GM23248 (cell line): ENCODE measurements around the gene ZNF785. TPM values are rescaled to one million over a fixed set of nuclear protein-coding genes. Genes with fewer than 3 reads are reported as not detected.

Source experiments
- DNase-seq: peaks from one replicate; pipeline ENCODE4 v3.0.0-alpha.2; 2015
- H2AFZ ChIP-seq: fragments of 200-600 bp; sonication (generic); 2 replicates; pipeline ENCODE4 v1.6.1; 2016; ENCODE audit warnings: antibody characterized with exemption
- H3F3A ChIP-seq: fragments of 200-600 bp; sonication (generic); 2 replicates; pipeline ENCODE4 v1.6.1; 2016; ENCODE audit warnings: mild to moderate bottlenecking, antibody characterized with exemption, mixed run types; ENCODE audit not compliant: insufficient read depth
- H3K27ac ChIP-seq: fragments of 200-600 bp; sonication (generic); 2 replicates; pipeline ENCODE4 v1.5.1; 2016; ENCODE audit warnings: mild to moderate bottlenecking
- H3K27me3 ChIP-seq: fragments of 200-600 bp; sonication (generic); replicated peaks from 2 replicates; pipeline ENCODE4 v1.6.1; 2016; ENCODE audit warnings: mild to moderate bottlenecking; ENCODE audit not compliant: insufficient read depth
- H3K36me3 ChIP-seq: fragments of 200-600 bp; sonication (generic); 2 replicates; pipeline ENCODE4 v1.6.1; 2016; ENCODE audit warnings: low read depth, mild to moderate bottlenecking
- H3K4me1 ChIP-seq: fragments of 200-600 bp; sonication (generic); 2 replicates; pipeline ENCODE4 v1.6.1; 2016; ENCODE audit warnings: mild to moderate bottlenecking; ENCODE audit not compliant: insufficient read depth
- H3K4me2 ChIP-seq: fragments of 200-600 bp; sonication (generic); one replicate; pipeline ENCODE4 v1.6.1; 2016; ENCODE audit warnings: mild to moderate bottlenecking; ENCODE audit not compliant: unreplicated experiment
- H3K4me3 ChIP-seq: fragments of 200-600 bp; sonication (generic); 2 replicates; pipeline ENCODE4 v1.5.1; 2016; ENCODE audit warnings: mild to moderate bottlenecking
- H3K79me2 ChIP-seq: fragments of 200-600 bp; sonication (generic); 2 replicates; pipeline ENCODE4 v1.6.1; 2016; ENCODE audit warnings: mild to moderate bottlenecking; ENCODE audit not compliant: insufficient read depth
- H3K9ac ChIP-seq: fragments of 200-600 bp; sonication (generic); 2 replicates; pipeline ENCODE4 v1.6.1; 2016; ENCODE audit warnings: mild to moderate bottlenecking
- H3K9me2 ChIP-seq: fragments of 200-600 bp; sonication (generic); 2 replicates; pipeline ENCODE4 v1.6.1; 2016; ENCODE audit warnings: mixed run types, mild to moderate bottlenecking, moderate library complexity; ENCODE audit not compliant: insufficient read depth
- H3K9me3 ChIP-seq: fragments of 200-600 bp; sonication (generic); one replicate; pipeline ENCODE4 v1.6.1; 2017; ENCODE audit warnings: low read depth
- H4K20me1 ChIP-seq: fragments of 200-600 bp; sonication (generic); 2 replicates; pipeline ENCODE4 v1.6.0; 2016; ENCODE audit not compliant: insufficient read depth
- EZH2 ChIP-seq: fragments of 200-600 bp; sonication (generic); IDR thresholded peaks from 2 replicates; pipeline ENCODE4 v1.6.1; 2018; ENCODE audit warnings: antibody characterized with exemption, mild to moderate bottlenecking; ENCODE audit not compliant: insufficient read depth, poor library complexity, severe bottlenecking
- EZH2phosphoT487 ChIP-seq: fragments of 200-600 bp; sonication (generic); IDR thresholded peaks from 2 replicates; pipeline ENCODE4 v1.6.1; 2018; ENCODE audit warnings: antibody characterized with exemption, moderate library complexity, mild to moderate bottlenecking, low read depth; ENCODE audit not compliant: insufficient read depth
- WGBS, 2 experiments: methylation state at CpG; one replicate each; pipeline ENCODE4 v1.1.6; 2015 to 2017; ENCODE audit warnings: low lambda C conversion rate in 2 of 2, low coverage in 1 of 2; ENCODE audit errors: missing lambda C conversion rate in 2 of 2; 5-methylcytosine and 5-hydroxymethylcytosine counted together
- in situ Hi-C: fragments of 300-500 bp; cut with MboI; formaldehyde crosslinking; loops from 2 replicates; pipeline ENCODE4 v1.15.0; 2020
- polyA plus RNA-seq: library from polyadenylated mRNA; unstranded; fragments of >200 nt; fragmentation: Nextera tagmentation; extraction: Ambion mirVana; gene quantifications from 2 replicates; pipeline ENCODE4 v1.2.1, GENCODE V29; 2016
- total RNA-seq: library from RNA; depleted of rRNA; stranded (reverse); fragments of >200 nt; shearing (Covaris generic); gene quantifications from 2 replicates; pipeline ENCODE4 v1.2.3, GENCODE V29; 2014

The ZNF785 gene
- total and polyA plus RNA-seq, 2 experiments from 2014 or later, result 6.9 to 9.0 TPM

GRCh38 chr16:30626236-30626635 lies 40.7 kb upstream of the ZNF785 start:
- in situ Hi-C loops, result loop anchor here (10.0 kb wide), 1 partner anchor 181 kb away; the partner anchor contains the start of gene SEPHS2
- WGBS, 2 experiments, result 88 to 91% methylated on average over 9 of the region's 9 CpGs
- no peaks in the 10 kb centered on the region for H3K79me2 ChIP-seq
- TF ChIP-seq EZH2phosphoT487, result no peak
- no peak for TF ChIP-seq EZH2
- H3K4me3 ChIP-seq, result no peak overlapping the region
- DNase-seq, result no peak
- H3K9ac ChIP-seq, result no peak overlapping the region
- H3K4me2 ChIP-seq, result no peak overlapping the region
- H3F3A ChIP-seq, result 0 out of 2 replicates have a peak, but pooled peaks cover 5% of the 10 kb centered on the region
- no peak overlapping the region for H3K27ac ChIP-seq
- no peaks in the 10 kb centered on the region for H3K4me1 ChIP-seq
- no peaks in the 10 kb centered on the region for H3K36me3 ChIP-seq
- H4K20me1 ChIP-seq, result no peaks in the 10 kb centered on the region
- H3K27me3 ChIP-seq, result no peaks in the 10 kb centered on the region
- H3K9me2 ChIP-seq, result no peaks in the 10 kb centered on the region
- no peak overlapping the region for H2AFZ ChIP-seq
- H3K9me3 ChIP-seq, result no peaks in the 10 kb centered on the region

DNA sequence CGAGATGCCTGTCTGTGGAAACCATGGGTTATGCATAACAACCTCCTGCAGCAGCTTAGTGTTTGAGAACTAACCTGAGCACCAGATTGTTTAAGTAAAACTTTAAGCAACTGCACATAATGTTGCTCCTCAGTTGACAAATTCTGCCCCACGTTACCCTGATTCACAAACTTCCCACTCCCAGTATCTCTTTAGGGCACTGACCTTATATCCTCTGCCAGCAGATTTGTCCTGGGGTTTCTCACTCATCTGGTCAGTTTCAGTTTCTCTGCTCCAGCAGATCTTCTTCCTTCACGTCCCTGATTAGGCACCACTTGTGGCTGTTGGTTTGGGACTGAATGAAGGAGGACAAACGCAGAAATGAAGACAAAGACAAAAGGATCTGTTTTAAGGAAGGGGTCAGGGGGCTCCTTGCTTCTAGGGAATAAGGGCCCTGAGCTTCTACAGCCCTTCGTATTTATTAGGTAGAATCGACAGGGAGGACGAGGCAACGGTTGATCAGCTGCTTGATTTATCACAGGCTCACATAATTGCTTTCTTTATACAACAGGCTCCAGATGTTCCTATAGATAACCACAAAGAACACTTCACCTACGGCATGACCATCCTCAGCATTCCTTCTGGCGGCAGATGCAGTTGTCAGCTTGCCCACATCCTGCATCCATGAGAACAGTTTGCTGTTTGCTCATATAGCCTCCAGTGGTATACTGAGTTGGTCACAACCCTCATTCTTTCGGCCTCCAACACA lies 38.2 kb upstream of the ZNF785 start:
- Histone ChIP-seq H3K27ac (no peak overlapping the region), H2AFZ (no peak overlapping the region), H3K4me1 (no peaks in the 10 kb centered on the region), H3K9me2 (no peaks in the 10 kb centered on the region), H3K36me3 (no peaks in the 10 kb centered on the region), H3K27me3 (no peaks in the 10 kb centered on the region), H3K4me3 (no peak overlapping the region), H3K4me2 (no peak overlapping the region), H3F3A (peaks cover 15% of the 10 kb centered on the region; the same call in 1 of the 2 replicates), H4K20me1 (no peaks in the 10 kb centered on the region), H3K9ac (no peak overlapping the region), H3K9me3 (no peaks in the 10 kb centered on the region), H3K79me2 (no peaks in the 10 kb centered on the region)
- in situ Hi-C loops, result loop anchor here (10.0 to 25.0 kb wide), 2 partner anchors 179 to 486 kb away; partner anchors contain the start of gene SEPHS2
- DNase-seq, result no peak
- TF ChIP-seq EZH2 (no peak), EZH2phosphoT487 (no peak)
- WGBS, 2 experiments, result 75 to 77% methylated on average over 11 of the region's 11 CpGs

- Histone ChIP-seq H3K79me2 (no peaks in the 10 kb centered on the region), H3K36me3 (no peaks in the 10 kb centered on the region), H3K27me3 (no peaks in the 10 kb centered on the region), H3F3A (peaks cover 15% of the 10 kb centered on the region; the same call in 1 of the 2 replicates), H3K9me3 (no peaks in the 10 kb centered on the region), H4K20me1 (no peaks in the 10 kb centered on the region), H3K9me2 (no peaks in the 10 kb centered on the region), H3K4me3 (no peak overlapping the region), H3K4me2 (no peak overlapping the region), H3K9ac (no peak overlapping the region), H2AFZ (no peak overlapping the region), H3K4me1 (no peaks in the 10 kb centered on the region), H3K27ac (no peak overlapping the region)
- in situ Hi-C loops, result loop anchor here (10.0 to 25.0 kb wide), 2 partner anchors 178 to 485 kb away; partner anchors contain the start of gene SEPHS2
- DNase-seq, result no peak
- TF ChIP-seq EZH2, result no peak
- no peak for TF ChIP-seq EZH2phosphoT487
- 58% methylated on average over 10 of the region's 10 CpGs for WGBS, 2 experiments
Measured at GRCh38 chr16:30622455-30623032, 37.0 kb upstream of the ZNF785 start.

DNA sequence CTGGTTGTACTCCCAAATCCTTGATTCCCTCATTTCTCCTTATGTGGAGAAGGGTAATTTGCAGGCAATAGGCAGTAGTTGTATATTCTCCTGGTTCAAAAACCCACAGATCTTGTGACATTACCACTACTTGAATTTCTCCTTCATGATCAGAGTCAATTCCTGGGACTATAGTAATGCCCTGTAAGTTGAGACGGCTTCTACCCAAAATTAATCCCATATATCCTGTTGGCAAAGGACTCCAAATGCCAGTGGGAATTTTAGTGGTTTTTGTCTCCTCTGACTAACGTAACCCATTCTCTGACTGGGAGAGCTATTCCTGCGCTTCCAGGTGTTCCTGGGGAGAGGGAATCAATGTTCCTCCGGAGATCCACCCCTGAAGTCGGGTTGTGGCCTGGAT lies 36.3 kb upstream of the ZNF785 start:
- no peak overlapping the region for H3K4me3 ChIP-seq
- H3F3A ChIP-seq, result peaks cover 15% of the 10 kb centered on the region; the same call in 1 of the 2 replicates
- WGBS, 2 experiments, result 39 to 40% methylated on average over 5 of the region's 5 CpGs
- H3K9me3 ChIP-seq, result no peaks in the 10 kb centered on the region
- H3K4me1 ChIP-seq, result no peaks in the 10 kb centered on the region
- H3K79me2 ChIP-seq, result no peaks in the 10 kb centered on the region
- no peak overlapping the region for H3K4me2 ChIP-seq
- no peak overlapping the region for H3K9ac ChIP-seq
- H4K20me1 ChIP-seq, result no peaks in the 10 kb centered on the region
- in situ Hi-C loops, result loop anchor here (10.0 to 25.0 kb wide), 2 partner anchors 177 to 484 kb away; partner anchors contain the start of gene SEPHS2
- DNase-seq, result peak; percentile 60
- H2AFZ ChIP-seq, result no peak overlapping the region
- no peak overlapping the region for H3K27ac ChIP-seq
- no peaks in the 10 kb centered on the region for H3K9me2 ChIP-seq
- no peak for TF ChIP-seq EZH2
- no peak for TF ChIP-seq EZH2phosphoT487
- no peaks in the 10 kb centered on the region for H3K27me3 ChIP-seq
- H3K36me3 ChIP-seq, result no peaks in the 10 kb centered on the region
